HepG2 (cell line): ENCODE measurements around the gene EGR4. TPM values are rescaled to one million over a fixed set of nuclear protein-coding genes. Genes with fewer than 3 reads are reported as not detected.
A peak's percentile ranks its signal among the peaks of the same experiment; 100 is the strongest.

Experiments used
- BATF2 ChIP-seq: sonication (generic); formaldehyde crosslinking; IDR thresholded peaks from 2 replicates; pipeline ENCODE4 v1.8.0; 2022; ENCODE audit warnings: mild to moderate bottlenecking, missing genetic modification reagents, moderate library complexity
- BHLHE40 ChIP-seq: IDR thresholded peaks from 2 replicates; pipeline ENCODE4 v1.6.1; 2011; ENCODE audit warnings: low read length, improper control_type of control experiment
- GABPB1 ChIP-seq: IDR thresholded peaks from 2 replicates; pipeline ENCODE4 v1.6.1; 2016; ENCODE audit warnings: mild to moderate bottlenecking, missing genetic modification reagents, moderate library complexity, missing compliant biosample characterization
- GTF3A ChIP-seq: sonication (generic); formaldehyde crosslinking; conservative IDR thresholded peaks from 2 replicates; pipeline ENCODE4 v1.4.0; 2020; ENCODE audit warnings: mild to moderate bottlenecking, missing genetic modification reagents
- HNF1A ChIP-seq, 2 experiments: sonication (generic) in 1 of 2; formaldehyde crosslinking in 1 of 2; IDR thresholded peaks; 2 replicates each; pipeline versions ENCODE4 v1.4.0 to v1.6.1; 2016 to 2020; ENCODE audit warnings: borderline replicate concordance in 1 of 2, low read depth in 1 of 2, mild to moderate bottlenecking in 1 of 2, missing genetic modification reagents in 1 of 2
- KAT8 ChIP-seq: IDR thresholded peaks from 2 replicates; pipeline ENCODE4 v1.6.1; 2016; ENCODE audit warnings: missing genetic modification reagents, missing compliant biosample characterization
- NFKB2 ChIP-seq: sonication (generic); formaldehyde crosslinking; IDR thresholded peaks from 2 replicates; pipeline ENCODE4 v1.4.0; 2020; ENCODE audit warnings: missing genetic modification reagents, borderline replicate concordance
- RFX3 ChIP-seq: IDR thresholded peaks from 2 replicates; pipeline ENCODE4 v1.6.1; 2016; ENCODE audit warnings: missing biosample characterization, missing genetic modification reagents
- RNF2 ChIP-seq: fragments of 450-650 bp; conservative IDR thresholded peaks from 2 replicates; pipeline ENCODE4 v1.6.1; 2016; ENCODE audit warnings: low read depth
- SMAD1 ChIP-seq: sonication (generic); formaldehyde crosslinking; IDR thresholded peaks from 2 replicates; pipeline ENCODE4 v1.4.0; 2020; ENCODE audit warnings: missing genetic modification reagents, low read depth, mild to moderate bottlenecking, borderline replicate concordance
- SNAI1 ChIP-seq: sonication (generic); formaldehyde crosslinking; IDR thresholded peaks from 2 replicates; pipeline ENCODE4 v1.5.0; 2020; ENCODE audit warnings: mild to moderate bottlenecking, missing genetic modification reagents, borderline replicate concordance
- TGIF2 ChIP-seq: IDR thresholded peaks from 2 replicates; pipeline ENCODE4 v1.6.1; 2016; ENCODE audit warnings: control low read depth, missing compliant biosample characterization
- UBTF ChIP-seq: sonication (generic); formaldehyde crosslinking; IDR thresholded peaks from 2 replicates; pipeline ENCODE4 v1.4.0; 2020; ENCODE audit warnings: mild to moderate bottlenecking, missing genetic modification reagents
- ZNF615 ChIP-seq: sonication (generic); formaldehyde crosslinking; IDR thresholded peaks from 2 replicates; pipeline ENCODE4 v1.5.0; 2020; ENCODE audit warnings: mild to moderate bottlenecking, missing genetic modification reagents, borderline replicate concordance
- polyA plus RNA-seq, 8 experiments: library from polyadenylated mRNA; depleted of rRNA in 3 of 8; stranded (reverse) in 7 of 8; unstranded in 1 of 8; fragments of >200 nt; fragmentation: Illumina TruSeq in 4 of 8; extraction: Trizol in 4 of 8; gene quantifications; 2 replicates each; pipeline versions ENCODE4 v1.2.1 to v1.2.3, GENCODE V29; 2011 to 2016; ENCODE audit warnings: low read depth in 4 of 8, missing spikeins in 1 of 8, mixed read lengths in 1 of 8; ENCODE audit not compliant: insufficient read depth in 1 of 8
- total RNA-seq, 5 experiments: library from RNA; depleted of rRNA; stranded (reverse); fragments of >200 nt; fragmentation: Illumina TruSeq; extraction: Trizol; gene quantifications; 2 replicates each; pipeline ENCODE4 v1.2.3, GENCODE V29; 2016; ENCODE audit warnings: low read depth in 1 of 5
- TF ChIP-seq, protein P1 (sequence below): sonication (generic); formaldehyde crosslinking; IDR thresholded peaks from 2 replicates; pipeline ENCODE4 v1.5.0; 2020; ENCODE audit warnings: missing genetic modification reagents, mild to moderate bottlenecking, borderline replicate concordance

EGR4 gene
- total and polyA plus RNA-seq, 2 of the 13 experiments (the other 11 are each of a cell fraction or from before 2014, with no cell fraction given), result not detected

- TF ChIP-seq HNF1A (IDR thresholded peaks at IDR 0.05; ENCODE audit: low read depth), result no peak
- TF ChIP-seq HNF1A (CRISPR knock-in tag; IDR thresholded peaks at IDR 0.05; ENCODE audit: borderline replicate concordance), result 0 out of 2 replicates have a peak, but pooled peaks have one; percentile 28
- TF ChIP-seq, protein P1, sequence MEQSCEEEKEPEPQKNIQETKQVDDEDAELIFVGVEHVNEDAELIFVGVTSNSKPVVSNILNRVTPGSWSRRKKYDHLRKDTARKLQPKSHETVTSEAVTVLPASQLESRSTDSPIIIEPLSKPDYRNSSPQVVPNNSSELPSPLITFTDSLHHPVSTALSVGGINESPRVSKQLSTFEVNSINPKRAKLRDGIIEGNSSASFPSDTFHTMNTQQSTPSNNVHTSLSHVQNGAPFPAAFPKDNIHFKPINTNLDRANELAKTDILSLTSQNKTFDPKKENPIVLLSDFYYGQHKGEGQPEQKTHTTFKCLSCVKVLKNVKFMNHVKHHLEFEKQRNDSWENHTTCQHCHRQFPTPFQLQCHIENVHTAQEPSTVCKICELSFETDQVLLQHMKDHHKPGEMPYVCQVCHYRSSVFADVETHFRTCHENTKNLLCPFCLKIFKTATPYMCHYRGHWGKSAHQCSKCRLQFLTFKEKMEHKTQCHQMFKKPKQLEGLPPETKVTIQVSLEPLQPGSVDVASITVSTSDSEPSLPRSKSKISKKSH (CRISPR knock-in tag), result peak; percentile 83; the same call in 1 of the 2 replicates
- TF ChIP-seq GABPB1 (CRISPR knock-in tag), result peak; percentile 8; the same call in 1 of the 2 replicates
- no peak for TF ChIP-seq BATF2 (CRISPR knock-in tag)
- TF ChIP-seq BHLHE40, result peak; percentile 78
- TF ChIP-seq SNAI1 (CRISPR knock-in tag), result no peak
- no peak for TF ChIP-seq RNF2
- TF ChIP-seq TGIF2 (CRISPR knock-in tag), result peak; percentile 76; the same call in 1 of the 2 replicates
- TF ChIP-seq ZNF615 (CRISPR knock-in tag), result no peak
- peak; percentile 11; the same call in 1 of the 2 replicates for TF ChIP-seq KAT8 (CRISPR knock-in tag)
- peak; percentile 59; the same call in 1 of the 2 replicates for TF ChIP-seq SMAD1 (CRISPR knock-in tag)
- TF ChIP-seq GTF3A (CRISPR knock-in tag), result 0 out of 2 replicates have a peak, but pooled peaks have one; percentile 52
- no peak for TF ChIP-seq RFX3 (CRISPR knock-in tag)
- TF ChIP-seq UBTF (CRISPR knock-in tag), result peak; percentile 11; the same call in 1 of the 2 replicates
- peak; percentile 72; the same call in 1 of the 2 replicates for TF ChIP-seq NFKB2
Measured at GRCh38 chr2:73283545-73284295, 9.6 kb downstream of the EGR4 start (continued).
